Karpas-422 (cell line): Measurements from ENCODE around the gene EIF3L. TPM values are rescaled to one million over a fixed set of nuclear protein-coding genes. Genes with fewer than 3 reads are reported as not detected.

Experiments used
- DNase-seq: peaks from one replicate; pipeline ENCODE4 v3.0.0-alpha.2; 2015
- H2AFZ ChIP-seq: fragments of 200-600 bp; sonication (generic); 2 replicates; pipeline ENCODE4 v1.6.1; 2014; ENCODE audit warnings: antibody characterized with exemption, low read length, mixed read lengths
- H3K27ac ChIP-seq: fragments of 200-600 bp; sonication (generic); 2 replicates; pipeline ENCODE4 v1.5.1; 2014; ENCODE audit warnings: mild to moderate bottlenecking, low read length, moderate library complexity
- H3K27me3 ChIP-seq: fragments of 200-600 bp; sonication (generic); 2 replicates; pipeline ENCODE4 v1.6.1; 2014; ENCODE audit warnings: low read length, mixed read lengths
- H3K36me3 ChIP-seq: fragments of 200-600 bp; sonication (generic); 2 replicates; pipeline ENCODE4 v1.6.1; 2014; ENCODE audit warnings: low read length, mixed read lengths; ENCODE audit not compliant: insufficient read depth
- H3K4me1 ChIP-seq: fragments of 200-600 bp; sonication (generic); 2 replicates; pipeline ENCODE4 v1.6.1; 2014; ENCODE audit warnings: mild to moderate bottlenecking, low read length, mixed read lengths
- H3K4me2 ChIP-seq: fragments of 200-600 bp; sonication (generic); 2 replicates; pipeline ENCODE4 v1.6.1; 2014; ENCODE audit warnings: low read length, low read depth, mild to moderate bottlenecking; ENCODE audit not compliant: poor library complexity, severe bottlenecking
- H3K4me3 ChIP-seq: fragments of 200-600 bp; sonication (generic); 2 replicates; pipeline ENCODE4 v1.5.1; 2014; ENCODE audit warnings: mild to moderate bottlenecking, antibody characterized with exemption, low read length, mixed read lengths
- H3K79me2 ChIP-seq: fragments of 200-600 bp; sonication (generic); 2 replicates; pipeline ENCODE4 v1.6.1; 2014; ENCODE audit warnings: mild to moderate bottlenecking, low read length, mixed read lengths
- H3K9ac ChIP-seq: fragments of 200-600 bp; sonication (generic); 2 replicates; pipeline ENCODE4 v1.6.0; 2014; ENCODE audit warnings: low read length
- H3K9me2 ChIP-seq: fragments of 200-600 bp; sonication (generic), shearing (Covaris generic); replicated peaks from 2 replicates; pipeline ENCODE4 v1.6.0; 2014; ENCODE audit warnings: mild to moderate bottlenecking, low read length, moderate library complexity; ENCODE audit not compliant: insufficient read depth
- H3K9me3 ChIP-seq: fragments of 300-700, 200-600 bp; sonication (generic); 2 replicates; pipeline ENCODE4 v1.6.1; 2014; ENCODE audit warnings: low read length, mixed read lengths
- H4K20me1 ChIP-seq: fragments of 200-600 bp; sonication (generic); 2 replicates; pipeline ENCODE4 v1.6.1; 2014; ENCODE audit warnings: mild to moderate bottlenecking, antibody characterized with exemption, low read length, low read depth; ENCODE audit not compliant: insufficient read depth
- total RNA-seq: library from RNA; depleted of rRNA; stranded (reverse); fragments of >200 nt; shearing (Covaris generic); gene quantifications from 2 replicates; pipeline ENCODE4 v1.2.3, GENCODE V29; 2014; ENCODE audit warnings: low replicate concordance

EIF3L gene
- total RNA-seq, 1 experiment from 2014 or later = 488 TPM

GRCh38 chr22:37822079-37822833 is 27.0 kb upstream of the EIF3L start:
- no peak overlapping the region for H3K27ac ChIP-seq
- no peak for DNase-seq
- no peak overlapping the region for H3K4me3 ChIP-seq
- no peaks in the 10 kb centered on the region for H3K9me3 ChIP-seq
- no peaks in the 10 kb centered on the region for H4K20me1 ChIP-seq
- no peaks in the 10 kb centered on the region for H3K79me2 ChIP-seq
- no peaks in the 10 kb centered on the region for H3K36me3 ChIP-seq
- H3K27me3 ChIP-seq = no peaks in the 10 kb centered on the region
- H3K4me1 ChIP-seq = peaks cover 7% of the 10 kb centered on the region
- no peak overlapping the region for H3K4me2 ChIP-seq
- H3K9me2 ChIP-seq = no peaks in the 10 kb centered on the region
- H2AFZ ChIP-seq = no peak overlapping the region
- H3K9ac ChIP-seq = no peak overlapping the region

- H2AFZ ChIP-seq = no peak within 1 kb of the TSS
- no peak within 1 kb of the TSS for H3K4me3 ChIP-seq
- no peaks in the 10 kb centered on the region for H3K36me3 ChIP-seq
- no peaks in the 10 kb centered on the region for H3K9me3 ChIP-seq
- H3K27me3 ChIP-seq = no peaks in the 10 kb centered on the region
- H3K4me2 ChIP-seq = no peak within 1 kb of the TSS
- H3K9ac ChIP-seq = no peak within 1 kb of the TSS
- H4K20me1 ChIP-seq = no peaks in the 10 kb centered on the region
- H3K4me1 ChIP-seq = no peaks in the 10 kb centered on the region
- DNase-seq = no peak
- no peaks in the 10 kb centered on the region for H3K9me2 ChIP-seq
- no peaks in the 10 kb centered on the region for H3K79me2 ChIP-seq
- H3K27ac ChIP-seq = no peak within 1 kb of the TSS
These were observed 25.9 kb upstream of the EIF3L start, which contains the start of gene GALR3 for GRCh38 chr22:37823134-37823985. GALR3 (plus strand) TSS chr22:37823382; CDS start chr22:37823407, 25 bp downstream.

- Histone ChIP-seq H4K20me1 (no peaks in the 10 kb centered on the region), H3K4me1 (no peaks in the 10 kb centered on the region), H3K79me2 (no peaks in the 10 kb centered on the region), H3K36me3 (peaks cover 5% of the 10 kb centered on the region; the same call in 1 of the 2 replicates), H3K27ac (no peak overlapping the region), H3K9ac (no peak overlapping the region), H3K4me3 (no peak overlapping the region), H3K9me3 (no peaks in the 10 kb centered on the region), H3K27me3 (no peaks in the 10 kb centered on the region), H3K4me2 (no peak overlapping the region), H2AFZ (no peak overlapping the region), H3K9me2 (no peaks in the 10 kb centered on the region)
- no peak for DNase-seq
These were observed 24.3 kb upstream of the EIF3L start for GRCh38 chr22:37824674-37825641.

GRCh38 chr22:37827056-37827455 is 22.2 kb upstream of the EIF3L start:
- Histone ChIP-seq H4K20me1 (no peaks in the 10 kb centered on the region), H3K9me3 (no peaks in the 10 kb centered on the region), H3K79me2 (no peaks in the 10 kb centered on the region), H3K4me1 (no peaks in the 10 kb centered on the region), H3K9me2 (no peaks in the 10 kb centered on the region), H3K36me3 (peaks cover 7% of the 10 kb centered on the region; the same call in 1 of the 2 replicates), H3K27ac (no peak overlapping the region), H3K4me3 (no peak overlapping the region), H2AFZ (no peak overlapping the region), H3K27me3 (no peaks in the 10 kb centered on the region), H3K4me2 (no peak overlapping the region), H3K9ac (no peak overlapping the region)
- no peak for DNase-seq

GRCh38 chr22:37830093-37830842 is 19.0 kb upstream of the EIF3L start:
- DNase-seq = no peak
- no peak overlapping the region for H3K27ac ChIP-seq
- no peak overlapping the region for H2AFZ ChIP-seq
- H3K27me3 ChIP-seq = no peaks in the 10 kb centered on the region
- H3K4me1 ChIP-seq = no peaks in the 10 kb centered on the region
- H3K36me3 ChIP-seq = peaks cover 19% of the 10 kb centered on the region
- no peak overlapping the region for H3K4me2 ChIP-seq
- H3K79me2 ChIP-seq = no peaks in the 10 kb centered on the region
- H3K9me2 ChIP-seq = no peaks in the 10 kb centered on the region
- no peak overlapping the region for H3K9ac ChIP-seq
- no peak overlapping the region for H3K4me3 ChIP-seq
- H4K20me1 ChIP-seq = no peaks in the 10 kb centered on the region
- no peaks in the 10 kb centered on the region for H3K9me3 ChIP-seq

- Histone ChIP-seq H2AFZ (no peak overlapping the region), H3K4me2 (no peak overlapping the region), H3K9me3 (no peaks in the 10 kb centered on the region), H3K9ac (no peak overlapping the region), H3K27me3 (no peaks in the 10 kb centered on the region), H3K36me3 (peaks cover 21% of the 10 kb centered on the region), H4K20me1 (no peaks in the 10 kb centered on the region), H3K27ac (no peak overlapping the region), H3K4me3 (no peak overlapping the region), H3K9me2 (no peaks in the 10 kb centered on the region), H3K79me2 (no peaks in the 10 kb centered on the region), H3K4me1 (no peaks in the 10 kb centered on the region)
- no peak for DNase-seq
These were observed 17.7 kb upstream of the EIF3L start for GRCh38 chr22:37831472-37831871.

- H3K4me2 ChIP-seq = no peak overlapping the region
- H3K9me3 ChIP-seq = no peaks in the 10 kb centered on the region
- no peaks in the 10 kb centered on the region for H3K9me2 ChIP-seq
- H4K20me1 ChIP-seq = no peaks in the 10 kb centered on the region
- no peaks in the 10 kb centered on the region for H3K79me2 ChIP-seq
- no peak overlapping the region for H3K9ac ChIP-seq
- H3K36me3 ChIP-seq = peaks cover 26% of the 10 kb centered on the region
- H3K4me1 ChIP-seq = no peaks in the 10 kb centered on the region
- H3K27ac ChIP-seq = no peak overlapping the region
- H2AFZ ChIP-seq = no peak overlapping the region
- no peak overlapping the region for H3K4me3 ChIP-seq
- no peak for DNase-seq
- no peaks in the 10 kb centered on the region for H3K27me3 ChIP-seq
These were observed 17.0 kb upstream of the EIF3L start for GRCh38 chr22:37832022-37832857.
